ENCODE data around the gene RAB33B.

DNA sequence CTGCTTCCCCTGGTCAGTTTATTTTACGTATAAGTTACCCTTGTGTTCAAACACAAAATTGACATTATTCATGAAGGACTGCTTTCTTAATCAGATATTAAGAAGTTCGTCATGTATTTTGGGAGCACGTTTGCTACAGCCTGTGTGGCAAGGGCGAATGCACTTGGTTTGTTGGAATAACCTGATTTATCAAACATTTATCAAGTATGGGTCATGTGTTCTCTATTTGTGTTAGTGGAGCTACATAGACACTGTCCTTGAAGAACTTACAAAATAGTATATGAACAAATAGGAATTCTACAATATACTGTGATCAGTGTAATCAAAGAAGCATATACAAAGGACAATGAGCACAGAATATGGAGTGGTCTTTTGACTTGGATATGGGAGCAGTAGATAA is 22.4 kb downstream of the RAB33B start:
- TF ChIP-seq CTCF (IDR thresholded peaks at IDR 0.05) (no peak), SIN3A (IDR thresholded peaks at IDR 0.05; ENCODE audit: borderline replicate concordance, insufficient read depth, low read depth, low read length) (no peak), POLR2AphosphoS5 (IDR thresholded peaks at IDR 0.05; ENCODE audit: low read depth, low read length) (no peak)
- TF ChIP-seq, protein P1, sequence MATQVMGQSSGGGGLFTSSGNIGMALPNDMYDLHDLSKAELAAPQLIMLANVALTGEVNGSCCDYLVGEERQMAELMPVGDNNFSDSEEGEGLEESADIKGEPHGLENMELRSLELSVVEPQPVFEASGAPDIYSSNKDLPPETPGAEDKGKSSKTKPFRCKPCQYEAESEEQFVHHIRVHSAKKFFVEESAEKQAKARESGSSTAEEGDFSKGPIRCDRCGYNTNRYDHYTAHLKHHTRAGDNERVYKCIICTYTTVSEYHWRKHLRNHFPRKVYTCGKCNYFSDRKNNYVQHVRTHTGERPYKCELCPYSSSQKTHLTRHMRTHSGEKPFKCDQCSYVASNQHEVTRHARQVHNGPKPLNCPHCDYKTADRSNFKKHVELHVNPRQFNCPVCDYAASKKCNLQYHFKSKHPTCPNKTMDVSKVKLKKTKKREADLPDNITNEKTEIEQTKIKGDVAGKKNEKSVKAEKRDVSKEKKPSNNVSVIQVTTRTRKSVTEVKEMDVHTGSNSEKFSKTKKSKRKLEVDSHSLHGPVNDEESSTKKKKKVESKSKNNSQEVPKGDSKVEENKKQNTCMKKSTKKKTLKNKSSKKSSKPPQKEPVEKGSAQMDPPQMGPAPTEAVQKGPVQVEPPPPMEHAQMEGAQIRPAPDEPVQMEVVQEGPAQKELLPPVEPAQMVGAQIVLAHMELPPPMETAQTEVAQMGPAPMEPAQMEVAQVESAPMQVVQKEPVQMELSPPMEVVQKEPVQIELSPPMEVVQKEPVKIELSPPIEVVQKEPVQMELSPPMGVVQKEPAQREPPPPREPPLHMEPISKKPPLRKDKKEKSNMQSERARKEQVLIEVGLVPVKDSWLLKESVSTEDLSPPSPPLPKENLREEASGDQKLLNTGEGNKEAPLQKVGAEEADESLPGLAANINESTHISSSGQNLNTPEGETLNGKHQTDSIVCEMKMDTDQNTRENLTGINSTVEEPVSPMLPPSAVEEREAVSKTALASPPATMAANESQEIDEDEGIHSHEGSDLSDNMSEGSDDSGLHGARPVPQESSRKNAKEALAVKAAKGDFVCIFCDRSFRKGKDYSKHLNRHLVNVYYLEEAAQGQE (IDR thresholded peaks at IDR 0.05; ENCODE audit: insufficient read depth in 1 of 2, low read depth in 2 of 2, low read length in 1 of 2) = no peak

Data from Panc1 (cell line).